GM12892 (cell line): ENCODE measurements around the gene NR0B1. TPM values are rescaled to one million over a fixed set of nuclear protein-coding genes. Genes with fewer than 3 reads are reported as not detected.

ENCODE experiments used
- DNase-seq: peaks from one replicate; pipeline ENCODE4 v3.0.0; 2011; ENCODE audit not compliant: insufficient read length
- FAIRE-seq: peaks from 2 replicates; lab custom pipeline; 2011; peaks lifted over from hg19 to GRCh38; lab: Jason Lieb, UNC
- POLR2A ChIP-seq: IDR thresholded peaks from 2 replicates; pipeline ENCODE4 v1.6.1; 2011; ENCODE audit warnings: low read depth, low read length, control low read depth
- POLR2AphosphoS5 ChIP-seq: IDR thresholded peaks from 2 replicates; pipeline ENCODE4 v1.6.1; 2011; ENCODE audit warnings: low read depth, low read length, control low read depth
- TAF1 ChIP-seq: IDR thresholded peaks from 2 replicates; pipeline ENCODE4 v1.6.1; 2011; ENCODE audit warnings: low read depth, mild to moderate bottlenecking, control low read depth, low read length, borderline replicate concordance
- polyA plus RNA-seq: library from polyadenylated mRNA; unstranded; fragments of >200 nt; gene quantifications from one replicate; pipeline ENCODE4 v1.2.1, GENCODE V29; 2012; ENCODE audit warnings: missing spikeins, inconsistent platforms; ENCODE audit not compliant: missing spikeins

NR0B1 gene, protein sequence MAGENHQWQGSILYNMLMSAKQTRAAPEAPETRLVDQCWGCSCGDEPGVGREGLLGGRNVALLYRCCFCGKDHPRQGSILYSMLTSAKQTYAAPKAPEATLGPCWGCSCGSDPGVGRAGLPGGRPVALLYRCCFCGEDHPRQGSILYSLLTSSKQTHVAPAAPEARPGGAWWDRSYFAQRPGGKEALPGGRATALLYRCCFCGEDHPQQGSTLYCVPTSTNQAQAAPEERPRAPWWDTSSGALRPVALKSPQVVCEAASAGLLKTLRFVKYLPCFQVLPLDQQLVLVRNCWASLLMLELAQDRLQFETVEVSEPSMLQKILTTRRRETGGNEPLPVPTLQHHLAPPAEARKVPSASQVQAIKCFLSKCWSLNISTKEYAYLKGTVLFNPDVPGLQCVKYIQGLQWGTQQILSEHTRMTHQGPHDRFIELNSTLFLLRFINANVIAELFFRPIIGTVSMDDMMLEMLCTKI
- polyA plus RNA-seq: not detected

DNA sequence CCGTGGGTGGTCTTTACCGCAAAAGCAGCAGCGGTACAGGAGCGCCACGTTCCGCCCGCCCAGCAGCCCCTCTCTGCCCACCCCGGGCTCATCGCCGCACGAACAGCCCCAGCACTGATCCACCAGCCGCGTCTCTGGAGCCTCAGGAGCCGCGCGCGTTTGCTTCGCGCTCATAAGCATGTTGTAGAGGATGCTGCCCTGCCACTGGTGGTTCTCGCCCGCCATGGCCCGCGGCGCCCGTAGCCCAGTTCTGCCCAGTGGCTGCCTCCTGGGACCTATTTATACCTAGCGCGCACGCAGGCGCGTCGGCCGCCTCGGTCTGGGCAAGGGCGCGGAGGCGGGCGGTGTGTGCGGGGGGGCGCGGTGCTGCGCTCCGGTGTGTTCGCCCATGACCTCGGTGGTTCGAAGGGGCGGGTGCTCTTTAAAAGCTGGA, at the start of gene NR0B1:
TSS of gene NR0B1 (minus strand) at position 252 of the 433 bp plus-strand sequence. CDS start at position 225, 27 bp downstream.
- TF ChIP-seq POLR2A (no peak), TAF1 (no peak), POLR2AphosphoS5 (no peak)
- FAIRE-seq (no peak), DNase-seq (no peak)

- FAIRE-seq: no peak
- TF ChIP-seq POLR2AphosphoS5: no peak
- TF ChIP-seq TAF1: no peak
- no peak for TF ChIP-seq POLR2A
- DNase-seq: no peak
Measured at GRCh38 chrX:30349946-30350345, 40.8 kb upstream of the NR0B1 start.

DNA sequence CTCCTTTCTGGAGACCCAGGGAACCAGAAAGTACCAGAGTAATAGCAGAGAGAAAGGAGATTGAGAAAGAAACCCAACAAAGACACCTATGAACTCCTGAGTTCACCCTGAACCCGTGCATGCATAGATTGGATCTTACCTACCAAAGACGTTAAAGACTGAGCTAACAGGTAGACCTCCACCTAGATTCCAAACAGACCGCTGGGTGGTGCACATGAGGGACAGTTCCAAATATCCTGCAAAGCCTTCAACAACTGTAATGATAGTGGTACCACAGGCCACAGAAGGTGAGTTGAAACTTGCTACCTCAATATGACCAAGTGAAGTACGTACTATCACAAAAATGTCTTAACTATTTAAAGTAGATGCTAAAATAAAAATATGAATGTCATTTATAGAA, 34.0 kb upstream of the NR0B1 start:
- FAIRE-seq: no peak
- TF ChIP-seq TAF1 (no peak), POLR2A (no peak)
- no peak for DNase-seq

DNA sequence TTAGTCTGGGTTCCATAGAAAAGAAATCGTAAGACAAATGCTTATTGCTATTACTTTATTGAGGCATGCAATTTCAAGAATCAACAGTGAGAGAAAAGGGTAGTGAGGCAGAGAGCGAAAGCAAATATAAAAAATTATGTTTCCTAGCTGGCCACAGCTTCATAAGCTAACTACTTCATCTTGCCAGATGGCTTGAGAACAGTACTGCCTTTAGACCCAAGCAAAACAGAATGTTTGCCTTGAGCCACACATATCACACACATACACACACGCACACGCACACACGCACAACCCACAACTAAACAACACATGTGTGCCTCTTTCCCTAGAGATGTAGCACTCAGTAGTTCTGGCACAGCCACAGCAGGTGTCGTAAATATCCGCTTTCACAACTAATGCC, 31.6 kb upstream of the NR0B1 start:
- TF ChIP-seq TAF1 (no peak), POLR2AphosphoS5 (no peak), POLR2A (no peak)
- no peak for DNase-seq
- no peak for FAIRE-seq

GRCh38 chrX:30327762-30328161, 18.6 kb upstream of the NR0B1 start:
- TF ChIP-seq POLR2A: no peak
- TF ChIP-seq TAF1: no peak
- no peak for TF ChIP-seq POLR2AphosphoS5
- no peak for FAIRE-seq

GRCh38 chrX:30317308-30317707, 8.1 kb upstream of the NR0B1 start:
- no peak for DNase-seq

More at GRCh38 chrX:30327762-30328161, 18.6 kb upstream of the NR0B1 start:
- no peak for DNase-seq

GRCh38 chrX:30313322-30313721, 4.1 kb upstream of the NR0B1 start:
- TF ChIP-seq POLR2AphosphoS5 (no peak), TAF1 (no peak), POLR2A (no peak)
- FAIRE-seq: no peak

More at GRCh38 chrX:30317308-30317707, 8.1 kb upstream of the NR0B1 start:
- no peak for FAIRE-seq
- TF ChIP-seq TAF1: no peak
- TF ChIP-seq POLR2A: no peak
- TF ChIP-seq POLR2AphosphoS5: no peak

GRCh38 chrX:30312858-30313257, 3.7 kb upstream of the NR0B1 start:
- TF ChIP-seq POLR2A (no peak), TAF1 (no peak), POLR2AphosphoS5 (no peak)
- no peak for DNase-seq
- no peak for FAIRE-seq

More at GRCh38 chrX:30313322-30313721, 4.1 kb upstream of the NR0B1 start:
- DNase-seq: no peak

GRCh38 chrX:30310429-30311206, 1.4 kb upstream of the NR0B1 start:
- FAIRE-seq (no peak), DNase-seq (no peak)
- TF ChIP-seq POLR2AphosphoS5: no peak
- no peak for TF ChIP-seq POLR2A
- TF ChIP-seq TAF1: no peak

DNA sequence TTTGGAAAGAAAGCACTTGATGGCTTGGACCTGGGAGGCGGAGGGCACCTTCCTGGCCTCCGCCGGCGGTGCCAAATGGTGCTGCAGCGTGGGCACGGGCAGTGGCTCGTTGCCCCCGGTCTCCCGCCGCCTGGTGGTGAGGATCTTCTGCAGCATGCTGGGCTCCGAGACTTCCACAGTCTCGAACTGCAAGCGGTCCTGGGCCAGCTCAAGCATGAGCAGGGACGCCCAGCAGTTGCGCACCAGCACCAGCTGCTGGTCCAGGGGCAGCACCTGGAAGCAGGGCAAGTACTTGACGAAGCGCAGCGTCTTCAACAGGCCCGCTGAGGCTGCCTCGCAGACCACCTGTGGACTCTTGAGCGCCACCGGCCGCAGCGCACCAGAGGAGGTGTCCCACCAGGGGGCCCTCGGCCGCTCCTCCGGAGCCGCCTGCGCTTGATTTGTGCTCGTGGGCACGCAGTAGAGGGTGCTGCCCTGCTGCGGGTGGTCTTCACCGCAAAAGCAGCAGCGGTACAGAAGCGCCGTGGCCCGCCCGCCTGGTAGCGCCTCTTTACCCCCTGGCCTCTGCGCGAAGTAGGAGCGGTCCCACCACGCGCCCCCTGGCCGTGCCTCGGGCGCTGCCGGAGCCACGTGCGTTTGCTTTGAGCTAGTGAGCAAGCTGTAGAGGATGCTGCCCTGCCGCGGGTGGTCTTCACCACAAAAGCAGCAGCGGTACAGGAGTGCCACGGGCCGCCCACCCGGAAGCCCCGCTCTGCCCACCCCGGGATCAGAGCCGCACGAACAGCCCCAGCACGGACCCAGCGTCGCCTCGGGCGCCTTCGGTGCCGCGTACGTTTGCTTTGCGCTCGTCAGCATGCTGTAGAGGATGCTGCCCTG, 689 bp downstream of the NR0B1 start:
- DNase-seq (no peak), FAIRE-seq (no peak)
- TF ChIP-seq TAF1 (no peak), POLR2AphosphoS5 (no peak), POLR2A (no peak)

DNA sequence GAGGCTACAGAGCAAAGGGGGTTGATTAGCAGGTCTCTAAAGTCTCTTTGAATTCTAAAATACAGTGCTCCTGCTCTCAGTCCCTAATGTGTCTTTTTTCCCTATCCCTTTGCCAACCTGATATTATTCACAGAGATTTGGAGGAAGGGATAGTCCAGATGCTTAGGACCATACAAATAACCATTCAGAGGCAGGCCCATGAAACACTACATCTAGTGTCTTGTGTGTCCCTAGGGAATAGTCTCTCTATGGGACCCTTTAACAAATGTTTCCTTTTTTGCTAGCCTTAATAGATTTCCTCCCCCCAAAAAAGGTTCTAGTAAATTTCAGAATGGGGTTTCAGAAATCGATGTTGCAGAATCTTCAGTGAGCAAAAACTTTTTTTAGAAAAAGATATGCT, 1.7 kb downstream of the NR0B1 start:
- FAIRE-seq (no peak), DNase-seq (no peak)
- TF ChIP-seq POLR2A: no peak
- TF ChIP-seq TAF1: no peak
- no peak for TF ChIP-seq POLR2AphosphoS5

DNA sequence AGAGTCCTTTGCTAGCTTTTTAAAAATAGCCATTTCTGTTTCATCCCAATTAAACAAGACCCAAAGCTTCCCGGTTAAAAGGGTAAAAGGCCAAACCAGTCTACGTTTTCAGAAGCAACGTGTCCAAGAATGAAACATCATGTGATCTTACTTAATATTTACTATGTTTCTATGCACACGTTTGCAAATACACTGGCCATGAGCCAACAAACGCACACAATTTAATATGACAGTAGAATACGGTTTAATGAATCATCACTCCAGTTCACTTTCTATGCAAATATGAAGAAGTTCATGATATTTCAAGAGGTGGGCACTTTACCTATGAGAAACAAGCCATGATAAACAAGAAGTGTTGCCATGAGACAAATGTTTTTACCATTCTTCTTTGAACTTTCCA, 4.3 kb downstream of the NR0B1 start:
- no peak for DNase-seq
- no peak for FAIRE-seq

More for the DNA sequence above, 4.3 kb downstream of the NR0B1 start:
- TF ChIP-seq TAF1 (no peak), POLR2A (no peak), POLR2AphosphoS5 (no peak)
